ENCODE data around the gene PRDM8.
A peak's percentile ranks its signal among the peaks of the same experiment; 100 is the strongest.

The PRDM8 gene

DNA sequence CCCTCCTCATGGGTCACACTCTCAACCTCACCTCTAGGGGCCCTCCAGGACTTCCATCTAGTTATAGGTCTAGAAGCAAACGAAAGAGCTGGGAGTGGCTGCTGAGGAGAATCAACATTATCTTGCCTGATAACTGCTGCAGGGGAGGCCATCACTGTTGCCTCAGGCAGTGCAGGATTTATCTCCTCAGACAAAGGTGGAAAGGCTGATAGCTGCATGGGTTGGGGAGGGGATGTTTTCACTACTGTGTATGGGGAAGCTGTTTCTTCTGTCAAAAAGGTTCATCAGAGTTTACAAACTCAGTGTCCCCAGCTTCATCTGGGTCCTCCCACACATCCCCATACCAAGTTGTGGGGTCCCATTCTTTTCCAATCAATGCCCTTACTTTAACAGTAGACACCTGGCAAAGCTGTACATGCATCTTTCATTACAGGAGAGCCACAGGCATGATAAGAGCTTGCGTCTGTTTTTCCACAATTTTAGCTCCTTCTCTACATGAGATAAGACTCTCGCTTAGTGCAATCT is 17.6 kb upstream of the PRDM8 start:
- Histone ChIP-seq H3K4ac (ENCODE audit: low read depth, low read length) (no peak overlapping the region), H2BK120ac (ENCODE audit: low read depth, low read length) (no peak overlapping the region), H4K8ac (ENCODE audit: low read depth, low read length) (no peak overlapping the region), H3K23ac (ENCODE audit: low read length) (no peak overlapping the region), H3K56ac (ENCODE audit: low read length) (no peak overlapping the region), H3K79me2 (ENCODE audit: control insufficient read depth, insufficient read depth, low read length) (no peaks in the 10 kb centered on the region), H2BK5ac (ENCODE audit: low read length) (no peak overlapping the region), H3K9ac (ENCODE audit: low read length) (no peak overlapping the region), H2BK15ac (replicated peaks; ENCODE audit: low read depth) (no peak overlapping the region), H3K4me2 (ENCODE audit: low read length) (no peak overlapping the region), H3K18ac (ENCODE audit: low read length) (no peak overlapping the region), H3K79me1 (ENCODE audit: low read length) (no peaks in the 10 kb centered on the region), H3K27ac (ENCODE audit: low read depth, low read length) (no peak overlapping the region), H2AK5ac (ENCODE audit: low read length) (no peak overlapping the region), H3K27me3 (ENCODE audit: insufficient read depth, low read length, poor library complexity) (peaks cover 21% of the 10 kb centered on the region), H4K5ac (ENCODE audit: low read length) (no peak overlapping the region), H3K4me3 (ENCODE audit: low read length) (no peak overlapping the region), H3K4me1 (ENCODE audit: control insufficient read depth, low read depth, low read length) (peaks cover 3% of the 10 kb centered on the region), H3K36me3 (ENCODE audit: control insufficient read depth, insufficient read depth, low read length) (no peaks in the 10 kb centered on the region)
- no CpG with 5 or more reads among the region's 3 CpGs for WGBS (ENCODE audit: extremely low coverage, insufficient coverage, low lambda C conversion rate)
- peak; percentile 79 for DNase-seq

DNA sequence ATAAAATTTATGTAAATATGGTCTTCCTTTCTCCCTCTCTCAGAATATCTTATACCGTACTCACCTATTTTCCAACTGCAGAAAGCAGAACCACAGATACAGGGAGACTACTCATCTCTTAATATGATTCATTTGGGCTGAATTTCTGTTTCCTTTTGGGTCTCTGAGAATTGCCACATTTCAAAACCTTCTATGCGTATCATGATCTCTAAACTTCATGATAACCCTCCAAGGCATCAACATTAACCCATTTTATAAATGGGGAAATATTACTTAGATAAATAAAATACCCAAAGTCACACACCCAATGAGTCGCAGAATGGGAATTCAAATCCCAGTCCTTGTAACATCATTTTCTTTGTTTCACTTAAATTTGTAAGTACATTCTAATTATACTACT is 16.6 kb upstream of the PRDM8 start:
- Histone ChIP-seq H3K79me1 (ENCODE audit: low read length) (no peaks in the 10 kb centered on the region), H3K23ac (ENCODE audit: low read length) (no peak overlapping the region), H3K79me2 (ENCODE audit: control insufficient read depth, insufficient read depth, low read length) (no peaks in the 10 kb centered on the region), H3K4me3 (ENCODE audit: low read length) (no peak overlapping the region), H3K18ac (ENCODE audit: low read length) (no peak overlapping the region), H3K56ac (ENCODE audit: low read length) (no peak overlapping the region), H4K5ac (ENCODE audit: low read length) (no peak overlapping the region), H3K27ac (ENCODE audit: low read depth, low read length) (no peak overlapping the region), H2BK15ac (replicated peaks; ENCODE audit: low read depth) (no peak overlapping the region), H2BK5ac (ENCODE audit: low read length) (no peak overlapping the region), H3K4ac (ENCODE audit: low read depth, low read length) (no peak overlapping the region), H3K9ac (ENCODE audit: low read length) (no peak overlapping the region), H3K27me3 (ENCODE audit: insufficient read depth, low read length, poor library complexity) (peaks cover 31% of the 10 kb centered on the region), H3K4me1 (ENCODE audit: control insufficient read depth, low read depth, low read length) (peaks cover 3% of the 10 kb centered on the region), H2AK5ac (ENCODE audit: low read length) (no peak overlapping the region), H4K8ac (ENCODE audit: low read depth, low read length) (no peak overlapping the region), H3K36me3 (ENCODE audit: control insufficient read depth, insufficient read depth, low read length) (no peaks in the 10 kb centered on the region), H2BK120ac (ENCODE audit: low read depth, low read length) (no peak overlapping the region), H3K4me2 (ENCODE audit: low read length) (no peak overlapping the region)
- WGBS (ENCODE audit: extremely low coverage, insufficient coverage, low lambda C conversion rate): no CpG with 5 or more reads among the region's 3 CpGs
- no peak for DNase-seq

DNA sequence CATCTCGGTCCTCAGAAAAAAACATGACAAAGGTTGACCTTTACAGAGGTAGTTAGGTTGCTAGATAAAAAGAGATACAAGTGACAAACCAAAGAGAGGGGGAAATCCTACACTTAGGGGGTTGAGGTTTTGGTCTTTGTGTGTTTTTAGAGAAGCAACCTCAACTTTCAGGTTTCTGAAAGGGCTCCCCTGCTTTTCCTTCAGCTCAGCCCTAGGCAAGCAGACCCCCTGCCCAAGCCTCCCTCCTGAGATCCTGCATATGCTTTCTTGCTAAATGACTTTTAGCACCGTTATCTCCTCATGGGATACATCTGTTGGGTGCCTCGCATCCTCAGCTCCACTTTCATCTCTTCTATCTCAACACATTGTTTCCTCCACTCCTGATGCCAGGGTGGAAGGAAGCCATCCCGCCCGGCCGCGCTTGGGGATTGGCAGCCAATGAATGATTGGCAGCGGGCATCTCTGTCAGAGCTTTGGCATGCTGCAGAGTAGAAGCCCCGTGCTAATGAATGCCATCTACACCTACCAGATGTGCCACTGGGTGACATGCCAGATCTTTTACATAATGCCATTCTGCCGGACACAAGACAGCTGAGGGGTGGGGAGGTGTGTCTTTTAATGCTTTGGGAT is 15.0 kb upstream of the PRDM8 start:
- no peak overlapping the region for H3K9ac ChIP-seq (ENCODE audit: low read length)

GRCh38 chr4:80183250-80184052 is 13.9 kb upstream of the PRDM8 start:
- H3K27me3 ChIP-seq (ENCODE audit: insufficient read depth, low read length, poor library complexity): peaks cover 59% of the 10 kb centered on the region
- no peak overlapping the region for H2AK5ac ChIP-seq (ENCODE audit: low read length)
- WGBS (ENCODE audit: extremely low coverage, insufficient coverage, low lambda C conversion rate): no CpG with 5 or more reads among the region's 54 CpGs
- H3K27ac ChIP-seq (ENCODE audit: low read depth, low read length): no peak overlapping the region
- H4K8ac ChIP-seq (ENCODE audit: low read depth, low read length): no peak overlapping the region
- peak overlapping the region; percentile 76 for H3K56ac ChIP-seq (ENCODE audit: low read length)
- H3K79me2 ChIP-seq (ENCODE audit: control insufficient read depth, insufficient read depth, low read length): no peaks in the 10 kb centered on the region
- no peaks in the 10 kb centered on the region for H3K36me3 ChIP-seq (ENCODE audit: control insufficient read depth, insufficient read depth, low read length)
- peak overlapping the region; percentile 22 for H3K4me3 ChIP-seq (ENCODE audit: low read length)
- peaks cover 3% of the 10 kb centered on the region for H3K4me1 ChIP-seq (ENCODE audit: control insufficient read depth, low read depth, low read length)
- H3K9ac ChIP-seq (ENCODE audit: low read length): peak overlapping the region; percentile 53
- H2BK15ac ChIP-seq (replicated peaks; ENCODE audit: low read depth): no peak overlapping the region
- H3K23ac ChIP-seq (ENCODE audit: low read length): no peak overlapping the region
- peak overlapping the region; percentile 71 for H3K4me2 ChIP-seq (ENCODE audit: low read length)
- no peak overlapping the region for H2BK5ac ChIP-seq (ENCODE audit: low read length)
- DNase-seq: peak; percentile 18
- H3K79me1 ChIP-seq (ENCODE audit: low read length): no peaks in the 10 kb centered on the region
- no peak overlapping the region for H2BK120ac ChIP-seq (ENCODE audit: low read depth, low read length)
- peak overlapping the region; percentile 34 for H3K18ac ChIP-seq (ENCODE audit: low read length)
- no peak overlapping the region for H3K4ac ChIP-seq (ENCODE audit: low read depth, low read length)
- no peak overlapping the region for H4K5ac ChIP-seq (ENCODE audit: low read length)

More for the DNA sequence above, 15.0 kb upstream of the PRDM8 start:
- Histone ChIP-seq H3K4ac (ENCODE audit: low read depth, low read length) (no peak overlapping the region), H3K4me3 (ENCODE audit: low read length) (no peak overlapping the region), H2BK5ac (ENCODE audit: low read length) (no peak overlapping the region), H3K4me2 (ENCODE audit: low read length) (no peak overlapping the region), H3K23ac (ENCODE audit: low read length) (no peak overlapping the region), H4K8ac (ENCODE audit: low read depth, low read length) (no peak overlapping the region), H3K36me3 (ENCODE audit: control insufficient read depth, insufficient read depth, low read length) (no peaks in the 10 kb centered on the region), H3K27ac (ENCODE audit: low read depth, low read length) (no peak overlapping the region), H2AK5ac (ENCODE audit: low read length) (no peak overlapping the region), H4K5ac (ENCODE audit: low read length) (no peak overlapping the region), H3K79me1 (ENCODE audit: low read length) (no peaks in the 10 kb centered on the region), H3K27me3 (ENCODE audit: insufficient read depth, low read length, poor library complexity) (peaks cover 48% of the 10 kb centered on the region), H3K79me2 (ENCODE audit: control insufficient read depth, insufficient read depth, low read length) (no peaks in the 10 kb centered on the region), H2BK15ac (replicated peaks; ENCODE audit: low read depth) (no peak overlapping the region), H3K18ac (ENCODE audit: low read length) (no peak overlapping the region), H3K56ac (ENCODE audit: low read length) (no peak overlapping the region), H3K4me1 (ENCODE audit: control insufficient read depth, low read depth, low read length) (peaks cover 3% of the 10 kb centered on the region), H2BK120ac (ENCODE audit: low read depth, low read length) (no peak overlapping the region)
- WGBS (ENCODE audit: extremely low coverage, insufficient coverage, low lambda C conversion rate): no CpG with 5 or more reads among the region's 10 CpGs
- peak; percentile 40 for DNase-seq

DNA sequence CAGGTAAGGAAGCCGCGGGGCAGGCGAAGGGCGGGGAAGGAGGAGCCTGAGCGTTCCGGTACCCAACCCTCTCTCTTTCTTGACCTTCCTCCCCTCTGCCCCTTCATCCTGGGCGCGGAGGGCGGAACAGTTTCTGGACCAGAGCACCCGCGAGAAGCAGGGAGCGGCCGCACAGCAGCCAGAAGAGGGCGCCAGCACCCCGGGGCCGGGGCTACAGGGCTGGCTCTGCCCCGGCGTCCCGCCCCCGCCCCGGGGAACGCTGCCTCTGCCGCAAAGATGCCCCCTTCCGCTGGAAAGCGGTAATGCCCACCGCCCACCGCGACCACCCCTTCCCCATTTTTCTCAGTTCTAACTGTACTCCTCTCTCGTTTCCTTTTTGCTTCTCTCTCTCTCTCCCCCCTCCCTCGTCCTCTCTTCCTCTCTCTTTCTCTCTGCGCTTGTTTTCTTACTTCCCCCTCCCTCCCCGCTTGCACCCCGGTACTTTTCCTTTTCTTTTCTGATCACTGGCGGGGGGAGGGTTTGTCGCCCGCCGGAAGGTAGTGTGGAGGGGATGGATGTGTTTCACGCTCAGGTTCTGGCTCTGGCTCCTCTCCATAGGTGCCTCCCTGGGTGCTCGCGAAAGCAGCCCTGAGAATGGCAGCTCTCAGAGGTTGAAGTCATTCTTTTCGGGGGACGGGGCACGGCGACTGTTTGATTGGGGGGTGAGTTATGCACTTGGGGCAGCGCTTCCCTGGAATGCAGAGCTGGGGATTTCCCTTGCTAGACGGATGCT is 13.1 kb upstream of the PRDM8 start:
- DNase-seq: peak; percentile 90
- Histone ChIP-seq H3K79me2 (ENCODE audit: control insufficient read depth, insufficient read depth, low read length) (no peaks in the 10 kb centered on the region), H3K9ac (ENCODE audit: low read length) (peak overlapping the region; percentile 53), H3K18ac (ENCODE audit: low read length) (peak overlapping the region; percentile 34), H3K4me2 (ENCODE audit: low read length) (peak overlapping the region; percentile 71), H4K8ac (ENCODE audit: low read depth, low read length) (no peak overlapping the region), H3K4me3 (ENCODE audit: low read length) (peak overlapping the region; percentile 22), H3K23ac (ENCODE audit: low read length) (no peak overlapping the region), H2BK120ac (ENCODE audit: low read depth, low read length) (no peak overlapping the region), H2AK5ac (ENCODE audit: low read length) (no peak overlapping the region), H3K79me1 (ENCODE audit: low read length) (no peaks in the 10 kb centered on the region), H2BK5ac (ENCODE audit: low read length) (no peak overlapping the region), H3K4me1 (ENCODE audit: control insufficient read depth, low read depth, low read length) (peaks cover 3% of the 10 kb centered on the region), H3K56ac (ENCODE audit: low read length) (peak overlapping the region; percentile 76), H3K27ac (ENCODE audit: low read depth, low read length) (no peak overlapping the region), H4K5ac (ENCODE audit: low read length) (no peak overlapping the region), H3K4ac (ENCODE audit: low read depth, low read length) (no peak overlapping the region), H2BK15ac (replicated peaks; ENCODE audit: low read depth) (no peak overlapping the region), H3K27me3 (ENCODE audit: insufficient read depth, low read length, poor library complexity) (peaks cover 66% of the 10 kb centered on the region), H3K36me3 (ENCODE audit: control insufficient read depth, insufficient read depth, low read length) (no peaks in the 10 kb centered on the region)
- WGBS (ENCODE audit: extremely low coverage, insufficient coverage, low lambda C conversion rate): no CpG with 5 or more reads among the region's 46 CpGs

Data from mesendoderm (in vitro differentiated cells).